ENCODE measurements around the gene RGS10.

- no peak for TF ChIP-seq CTCF (IDR thresholded peaks at IDR 0.05)
- TF ChIP-seq POLR2A (IDR thresholded peaks at IDR 0.05): no peak
Measured at GRCh38 chr10:119536508-119537025, 6.0 kb downstream of the RGS10 start.

All from tibial nerve (tissue), 3 donors.